ENCODE data around the gene ZNF366. TPM values are rescaled to one million over a fixed set of nuclear protein-coding genes. Genes with fewer than 3 reads are reported as not detected.

ZNF366 gene
- polyA plus RNA-seq, 3 donors = 0.05 to 1.2 (median 0.76) TPM

DNA sequence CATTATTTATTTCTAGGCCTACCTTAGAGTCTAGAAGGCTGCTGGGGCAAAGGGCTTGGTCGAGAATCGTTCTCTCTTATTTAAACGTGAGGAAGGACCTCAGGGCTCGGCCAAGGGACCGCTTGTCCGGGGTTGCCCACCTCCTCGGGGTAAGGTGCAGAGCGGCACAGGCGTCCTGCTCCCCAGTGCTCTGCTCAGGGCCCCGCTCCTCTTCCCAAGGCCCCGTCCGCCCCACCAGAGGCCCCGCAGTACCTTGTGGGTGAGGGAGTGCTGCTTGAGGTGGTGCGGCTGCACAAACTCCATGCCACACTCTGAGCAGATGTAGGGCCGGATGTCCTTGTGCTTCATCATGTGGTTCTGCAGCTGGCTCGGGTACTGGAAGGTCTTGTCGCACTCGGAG, 47.3 kb downstream of the ZNF366 start:
- Histone ChIP-seq H3K27ac (ENCODE audit: low read depth in 1 of 2, low read length in 2 of 2) (no peak overlapping the region), H3K4me2 (replicated peaks; ENCODE audit: extremely low read depth, low read length, poor library complexity, severe bottlenecking) (no peak overlapping the region), H3K79me2 (ENCODE audit: insufficient read depth, low read length) (no peaks in the 10 kb centered on the region), H3K4me3 (replicated peaks in 1 of 3; ENCODE audit: low read depth in 2 of 3, low read length in 3 of 3) (no peak overlapping the region), H2AFZ (ENCODE audit: insufficient read depth, low read depth, low read length, poor library complexity, severe bottlenecking) (no peak overlapping the region), H3K9me3 (replicated peaks in 1 of 2; ENCODE audit: control insufficient read depth in 1 of 2, insufficient read depth in 1 of 2, low read length in 2 of 2) (no peaks in the 10 kb centered on the region), H3K9ac (ENCODE audit: insufficient read depth, low read length, poor library complexity, severe bottlenecking) (no peak overlapping the region), H4K20me1 (ENCODE audit: insufficient read depth, low read length) (no peaks in the 10 kb centered on the region), H3K4me1 (ENCODE audit: control insufficient read depth in 1 of 2, insufficient read depth in 2 of 2, low read length in 2 of 2) (peaks cover 5 to 7% of the 10 kb centered on the region in 2 donors), H3K36me3 (replicated peaks in 1 of 2; ENCODE audit: control insufficient read depth in 1 of 2, insufficient read depth in 2 of 2, low read length in 2 of 2) (peaks cover 0 to 13% of the 10 kb centered on the region in 2 donors), H3K27me3 (ENCODE audit: control insufficient read depth in 2 of 2, insufficient read depth in 2 of 2, low read length in 2 of 2) (no peaks in the 10 kb centered on the region)
- no peak for DNase-seq
- Mint-ChIP-seq H3K4me3 (no peak overlapping the region), H3K27ac (no peak overlapping the region), H3K4me1 (peaks cover 13% of the 10 kb centered on the region), H3K27me3 (ENCODE audit: low read depth in 3 of 3) (peaks cover 0 to 4% (median 0%) of the 10 kb centered on the region in 3 donors), H3K9me3 (peaks cover 0 to 5% (median 1%) of the 10 kb centered on the region in 7 donors), H3K36me3 (peaks cover 9 to 35% of the 10 kb centered on the region in 2 donors)
- TF ChIP-seq, protein P1, sequence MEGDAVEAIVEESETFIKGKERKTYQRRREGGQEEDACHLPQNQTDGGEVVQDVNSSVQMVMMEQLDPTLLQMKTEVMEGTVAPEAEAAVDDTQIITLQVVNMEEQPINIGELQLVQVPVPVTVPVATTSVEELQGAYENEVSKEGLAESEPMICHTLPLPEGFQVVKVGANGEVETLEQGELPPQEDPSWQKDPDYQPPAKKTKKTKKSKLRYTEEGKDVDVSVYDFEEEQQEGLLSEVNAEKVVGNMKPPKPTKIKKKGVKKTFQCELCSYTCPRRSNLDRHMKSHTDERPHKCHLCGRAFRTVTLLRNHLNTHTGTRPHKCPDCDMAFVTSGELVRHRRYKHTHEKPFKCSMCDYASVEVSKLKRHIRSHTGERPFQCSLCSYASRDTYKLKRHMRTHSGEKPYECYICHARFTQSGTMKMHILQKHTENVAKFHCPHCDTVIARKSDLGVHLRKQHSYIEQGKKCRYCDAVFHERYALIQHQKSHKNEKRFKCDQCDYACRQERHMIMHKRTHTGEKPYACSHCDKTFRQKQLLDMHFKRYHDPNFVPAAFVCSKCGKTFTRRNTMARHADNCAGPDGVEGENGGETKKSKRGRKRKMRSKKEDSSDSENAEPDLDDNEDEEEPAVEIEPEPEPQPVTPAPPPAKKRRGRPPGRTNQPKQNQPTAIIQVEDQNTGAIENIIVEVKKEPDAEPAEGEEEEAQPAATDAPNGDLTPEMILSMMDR (IDR thresholded peaks at IDR 0.05) = no peak
- intact Hi-C loops (cut with micrococcal nuclease) = no loop called here
- WGBS (ENCODE audit: insufficient coverage) = 95% methylated on average over 14 of the region's 18 CpGs

GRCh38 chr5:72459089-72459661, 48.0 kb downstream of the ZNF366 start:
- intact Hi-C loops (cut with micrococcal nuclease) = no loop called here
- Histone ChIP-seq H3K4me2 (replicated peaks; ENCODE audit: extremely low read depth, low read length, poor library complexity, severe bottlenecking) (no peak overlapping the region), H3K4me3 (replicated peaks in 1 of 3; ENCODE audit: low read depth in 2 of 3, low read length in 3 of 3) (no peak overlapping the region), H3K27me3 (ENCODE audit: control insufficient read depth in 2 of 2, insufficient read depth in 2 of 2, low read length in 2 of 2) (no peaks in the 10 kb centered on the region), H4K20me1 (ENCODE audit: insufficient read depth, low read length) (no peaks in the 10 kb centered on the region), H2AFZ (ENCODE audit: insufficient read depth, low read depth, low read length, poor library complexity, severe bottlenecking) (no peak overlapping the region), H3K36me3 (replicated peaks in 1 of 2; ENCODE audit: control insufficient read depth in 1 of 2, insufficient read depth in 2 of 2, low read length in 2 of 2) (peaks cover 0 to 20% of the 10 kb centered on the region in 2 donors), H3K79me2 (ENCODE audit: insufficient read depth, low read length) (no peaks in the 10 kb centered on the region), H3K27ac (ENCODE audit: low read depth in 1 of 2, low read length in 2 of 2) (no peak overlapping the region), H3K9ac (ENCODE audit: insufficient read depth, low read length, poor library complexity, severe bottlenecking) (no peak overlapping the region), H3K4me1 (ENCODE audit: control insufficient read depth in 1 of 2, insufficient read depth in 2 of 2, low read length in 2 of 2) (peaks cover 5 to 7% of the 10 kb centered on the region in 2 donors), H3K9me3 (replicated peaks in 1 of 2; ENCODE audit: control insufficient read depth in 1 of 2, insufficient read depth in 1 of 2, low read length in 2 of 2) (no peaks in the 10 kb centered on the region)
- TF ChIP-seq, protein P1 (IDR thresholded peaks at IDR 0.05) = no peak
- DNase-seq = no peak
- 63% methylated on average over 4 of the region's 5 CpGs for WGBS (ENCODE audit: insufficient coverage)
- H3K4me1 Mint-ChIP-seq = peaks cover 10% of the 10 kb centered on the region
- H3K36me3 Mint-ChIP-seq = peaks cover 12 to 38% of the 10 kb centered on the region in 2 donors
- H3K4me3 Mint-ChIP-seq = no peak overlapping the region
- peaks cover 0 to 5% (median 1%) of the 10 kb centered on the region in 7 donors for H3K9me3 Mint-ChIP-seq
- peaks cover 0 to 4% (median 0%) of the 10 kb centered on the region in 3 donors for H3K27me3 Mint-ChIP-seq (ENCODE audit: low read depth in 3 of 3)
- no peak overlapping the region for H3K27ac Mint-ChIP-seq

All from CD14-positive monocyte (primary cell).